LNCaP clone FGC (cell line): ENCODE data around the gene PDGFRB.

Experiments
- DNase-seq: peaks from one replicate; pipeline ENCODE4 v3.0.0-alpha.2; 2011; ENCODE audit warnings: low read depth
- H3K4me3 ChIP-seq: 2 replicates; pipeline ENCODE4 v1.5.1; 2011; ENCODE audit warnings: mild to moderate bottlenecking, low read depth, low read length, control low read depth
- TF ChIP-seq, protein P1 (sequence below): IDR thresholded peaks from 2 replicates; pipeline ENCODE4 v1.5.1; 2012; ENCODE audit warnings: mild to moderate bottlenecking; ENCODE audit not compliant: control insufficient read depth, insufficient read depth; ENCODE audit errors: extremely low read depth

PDGFRB gene

DNA sequence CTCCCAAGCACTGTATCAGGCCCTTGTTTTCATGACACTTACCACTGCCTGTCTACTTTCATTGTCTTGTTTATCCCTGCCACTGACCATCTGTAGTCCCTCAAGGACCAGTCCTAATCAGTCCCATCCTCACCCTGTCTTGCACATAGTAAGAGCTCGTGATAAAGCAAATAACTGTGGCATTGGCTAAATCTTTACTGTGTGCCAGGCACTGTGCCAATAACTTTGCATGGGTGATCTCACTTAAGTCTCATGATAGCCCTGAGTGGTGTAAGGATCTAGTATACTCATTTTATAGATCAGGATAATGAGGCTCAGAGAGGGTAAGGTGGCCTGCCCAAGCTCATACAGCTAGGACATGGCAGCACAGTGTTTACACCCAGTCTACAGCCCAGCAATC, 16.5 kb upstream of the PDGFRB start:
- TF ChIP-seq, protein P1, sequence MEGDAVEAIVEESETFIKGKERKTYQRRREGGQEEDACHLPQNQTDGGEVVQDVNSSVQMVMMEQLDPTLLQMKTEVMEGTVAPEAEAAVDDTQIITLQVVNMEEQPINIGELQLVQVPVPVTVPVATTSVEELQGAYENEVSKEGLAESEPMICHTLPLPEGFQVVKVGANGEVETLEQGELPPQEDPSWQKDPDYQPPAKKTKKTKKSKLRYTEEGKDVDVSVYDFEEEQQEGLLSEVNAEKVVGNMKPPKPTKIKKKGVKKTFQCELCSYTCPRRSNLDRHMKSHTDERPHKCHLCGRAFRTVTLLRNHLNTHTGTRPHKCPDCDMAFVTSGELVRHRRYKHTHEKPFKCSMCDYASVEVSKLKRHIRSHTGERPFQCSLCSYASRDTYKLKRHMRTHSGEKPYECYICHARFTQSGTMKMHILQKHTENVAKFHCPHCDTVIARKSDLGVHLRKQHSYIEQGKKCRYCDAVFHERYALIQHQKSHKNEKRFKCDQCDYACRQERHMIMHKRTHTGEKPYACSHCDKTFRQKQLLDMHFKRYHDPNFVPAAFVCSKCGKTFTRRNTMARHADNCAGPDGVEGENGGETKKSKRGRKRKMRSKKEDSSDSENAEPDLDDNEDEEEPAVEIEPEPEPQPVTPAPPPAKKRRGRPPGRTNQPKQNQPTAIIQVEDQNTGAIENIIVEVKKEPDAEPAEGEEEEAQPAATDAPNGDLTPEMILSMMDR, result no peak

DNA sequence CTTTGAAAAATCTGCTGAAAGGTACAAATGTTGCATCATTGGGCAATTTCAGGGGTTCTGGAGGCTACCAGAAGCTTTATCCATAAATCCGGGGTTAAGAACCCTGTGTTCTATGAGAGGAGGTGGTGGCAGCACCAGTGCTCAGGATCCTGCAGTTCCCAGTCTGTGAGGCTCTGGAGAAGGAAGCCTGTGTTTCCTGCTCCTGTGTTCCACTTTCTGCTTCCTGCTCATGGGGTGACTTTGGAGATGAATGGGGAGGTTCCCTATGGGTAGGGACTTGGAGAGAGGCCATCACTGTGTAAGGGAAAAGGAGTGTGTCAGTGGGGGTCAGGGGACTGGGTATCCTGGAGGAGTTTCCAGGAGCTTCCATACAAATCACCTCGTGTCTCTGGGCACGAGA, 13.2 kb upstream of the PDGFRB start:
- DNase-seq, result no peak
- TF ChIP-seq, protein P1, result no peak

More for the DNA sequence above, 16.5 kb upstream of the PDGFRB start:
- DNase-seq, result no peak
- no peak overlapping the region for H3K4me3 ChIP-seq

DNA sequence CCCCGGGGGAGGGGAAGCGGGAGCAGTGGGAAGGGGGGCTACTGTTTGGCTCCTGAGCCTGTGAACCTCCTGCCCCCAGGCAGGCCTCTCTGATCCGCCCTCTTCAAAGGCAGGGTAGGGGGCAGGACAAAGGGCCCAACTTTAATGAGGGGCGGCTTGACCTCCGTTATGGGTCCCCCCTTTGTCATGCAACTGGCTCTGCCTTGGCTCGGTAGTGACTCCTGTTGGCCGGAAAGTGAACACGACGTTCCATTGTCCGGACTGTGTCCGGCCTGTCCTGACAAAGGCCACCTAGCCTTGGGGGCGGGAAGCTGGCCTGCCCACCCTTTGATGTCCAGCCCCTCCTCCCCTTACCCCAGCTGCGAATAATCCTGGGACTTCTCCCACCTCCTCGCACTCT, 12.3 kb upstream of the PDGFRB start:
- TF ChIP-seq, protein P1, result 0 out of 2 replicates have a peak, but pooled peaks have one; percentile 10
- no peak for DNase-seq
- H3K4me3 ChIP-seq, result no peak overlapping the region

More for the DNA sequence above, 13.2 kb upstream of the PDGFRB start:
- H3K4me3 ChIP-seq, result no peak overlapping the region

DNA sequence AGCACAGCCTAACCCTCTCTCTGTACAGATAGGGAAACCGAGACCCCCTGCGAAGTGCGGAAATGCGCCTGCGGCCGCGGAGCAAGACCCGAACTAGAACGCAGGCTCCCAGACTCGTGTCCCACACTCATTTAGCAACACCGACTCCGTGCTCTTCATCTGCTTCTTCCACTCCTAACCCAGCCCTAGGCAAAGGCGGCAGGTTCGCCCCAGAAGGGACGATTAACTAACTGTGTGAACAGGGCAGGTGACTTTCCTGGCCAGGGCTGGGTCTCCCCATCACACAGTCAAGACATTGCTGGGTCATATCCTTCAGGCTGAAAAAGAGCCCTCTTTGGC, 11.8 kb upstream of the PDGFRB start:
- TF ChIP-seq, protein P1, result no peak
- no peak overlapping the region for H3K4me3 ChIP-seq
- DNase-seq, result no peak

DNA sequence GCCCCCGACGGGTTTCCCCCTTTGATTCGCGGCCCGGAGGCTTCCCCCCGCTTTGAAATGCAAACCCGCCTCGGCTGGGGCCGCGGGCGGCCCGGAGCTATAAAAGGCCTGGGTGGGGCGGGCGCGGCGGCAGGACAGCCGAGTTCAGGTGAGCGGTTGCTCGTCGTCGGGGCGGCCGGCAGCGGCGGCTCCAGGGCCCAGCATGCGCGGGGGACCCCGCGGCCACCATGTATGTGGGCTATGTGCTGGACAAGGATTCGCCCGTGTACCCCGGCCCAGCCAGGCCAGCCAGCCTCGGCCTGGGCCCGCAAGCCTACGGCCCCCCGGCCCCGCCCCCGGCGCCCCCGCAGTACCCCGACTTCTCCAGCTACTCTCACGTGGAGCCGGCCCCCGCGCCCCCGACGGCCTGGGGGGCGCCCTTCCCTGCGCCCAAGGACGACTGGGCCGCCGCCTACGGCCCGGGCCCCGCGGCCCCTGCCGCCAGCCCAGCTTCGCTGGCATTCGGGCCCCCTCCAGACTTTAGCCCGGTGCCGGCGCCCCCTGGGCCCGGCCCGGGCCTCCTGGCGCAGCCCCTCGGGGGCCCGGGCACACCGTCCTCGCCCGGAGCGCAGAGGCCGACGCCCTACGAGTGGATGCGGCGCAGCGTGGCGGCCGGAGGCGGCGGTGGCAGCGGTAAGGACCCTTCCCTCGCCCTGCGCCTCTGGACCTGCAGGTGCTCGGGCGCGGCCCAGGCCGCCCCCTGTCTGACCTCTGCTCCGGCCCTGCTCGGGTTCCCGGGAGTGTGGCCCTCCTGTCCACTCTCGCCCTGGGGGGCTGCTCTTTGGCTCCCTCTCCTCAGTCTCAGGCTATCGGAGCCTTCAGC, 11.2 kb upstream of the PDGFRB start, which contains the start of gene CDX1:
CDX1 (plus strand) TSS at position 129 of the 862 bp plus-strand sequence; CDS start at position 228, 99 bp downstream.
- H3K4me3 ChIP-seq, result no peak within 1 kb of the TSS
- TF ChIP-seq, protein P1, result no peak
- DNase-seq, result no peak

DNA sequence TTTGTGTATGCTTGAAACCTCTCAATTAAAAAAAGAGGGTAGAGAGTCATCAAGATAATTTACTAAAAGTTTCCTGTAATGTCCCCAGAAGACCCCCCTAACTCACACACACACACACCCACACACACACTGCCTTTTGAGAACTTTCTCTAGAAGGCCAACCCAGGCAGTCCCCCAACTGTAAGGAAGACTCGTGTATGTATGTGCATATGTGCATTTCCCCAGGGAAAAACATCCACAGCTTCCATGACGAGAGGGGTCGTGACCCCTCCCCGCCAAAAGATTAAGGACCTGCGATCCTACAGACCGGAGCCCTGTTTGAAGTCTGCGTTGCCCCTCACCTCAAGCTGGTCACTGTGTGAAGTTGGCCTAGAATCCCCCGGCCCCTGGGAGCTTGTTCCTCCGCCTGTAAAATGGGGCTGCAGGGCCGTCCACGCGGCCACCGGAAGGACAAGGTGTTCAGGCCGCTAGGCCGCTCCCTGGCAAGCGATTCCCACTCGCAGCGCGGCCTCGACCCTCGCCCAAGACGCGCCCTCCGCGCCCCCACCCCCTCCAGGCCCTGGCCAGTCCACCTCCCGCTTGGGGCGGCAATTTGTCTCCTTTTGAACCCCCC, 10.5 kb upstream of the PDGFRB start:
- no peak overlapping the region for H3K4me3 ChIP-seq
- DNase-seq, result no peak
- TF ChIP-seq, protein P1, result no peak
